AG09309 (cell line): Measurements from ENCODE around the gene BGLAP.

Experiments
- DNase-seq: peaks from one replicate; pipeline ENCODE4 v3.0.0-alpha.2; 2010; ENCODE audit warnings: low read depth
- H3K4me3 ChIP-seq: 2 replicates; pipeline ENCODE4 v1.5.1; 2011; ENCODE audit warnings: mild to moderate bottlenecking, low read depth, low read length, moderate library complexity; ENCODE audit not compliant: control insufficient read depth
- CTCF ChIP-seq: IDR thresholded peaks from 2 replicates; pipeline ENCODE4 v1.5.1; 2011; ENCODE audit warnings: mild to moderate bottlenecking, low read depth, low read length, inconsistent platforms; ENCODE audit not compliant: insufficient read depth, control insufficient read depth; ENCODE audit errors: missing control alignments

Gene BGLAP

GRCh38 chr1:156285437-156285836, 43.5 kb downstream of the BGLAP start:
- DNase-seq: no peak
- no peak for TF ChIP-seq CTCF
- no peak overlapping the region for H3K4me3 ChIP-seq

- H3K4me3 ChIP-seq: no peak overlapping the region
- no peak for TF ChIP-seq CTCF
- DNase-seq: no peak
Observed at GRCh38 chr1:156286061-156286460, 44.1 kb downstream of the BGLAP start.

- no peak for DNase-seq
- H3K4me3 ChIP-seq: no peak overlapping the region
- no peak for TF ChIP-seq CTCF
Observed at GRCh38 chr1:156289857-156290256, 47.9 kb downstream of the BGLAP start.

- H3K4me3 ChIP-seq: peak overlapping the region; percentile 50
- DNase-seq: no peak
Observed at GRCh38 chr1:156291226-156292061, 49.5 kb downstream of the BGLAP start.

More at GRCh38 chr1:156291226-156292061, 49.5 kb downstream of the BGLAP start:
- TF ChIP-seq CTCF: no peak
